Nephron (organoid): Measurements from ENCODE around the gene LDHB.
"Not testable (repeated sequence)": the region's sequence is repeated elsewhere in the genome, so short reads cannot be mapped to it uniquely, and the experiment has no call there.

Experiments
- H3K27ac Mint-ChIP-seq, 3 experiments: 2 replicates each; pipeline ENCODE4 v1.8.0; 2020; ENCODE audit warnings: mixed read lengths in 3 of 3, mild to moderate bottlenecking in 2 of 3, moderate library complexity in 1 of 3
- H3K27me3 Mint-ChIP-seq: 2 replicates; pipeline ENCODE4 v1.8.0; 2021; ENCODE audit warnings: low read depth, mild to moderate bottlenecking, moderate library complexity, mixed read lengths
- H3K36me3 Mint-ChIP-seq: 2 replicates; pipeline ENCODE4 v1.8.0; 2020; ENCODE audit warnings: low read depth, mixed read lengths
- H3K4me1 Mint-ChIP-seq: 2 replicates; pipeline ENCODE4 v1.8.0; 2020; ENCODE audit warnings: mixed read lengths
- H3K4me3 Mint-ChIP-seq, 3 experiments: 2 replicates each; pipeline ENCODE4 v1.8.0; 2020; ENCODE audit warnings: mild to moderate bottlenecking in 3 of 3, mixed read lengths in 3 of 3, moderate library complexity in 2 of 3
- H3K9me3 Mint-ChIP-seq: 2 replicates; pipeline ENCODE4 v1.8.0; 2020; ENCODE audit warnings: mixed read lengths
- TF ChIP-seq, protein P1 (sequence below), 3 experiments: fragments of 200-600 bp; sonication (generic); IDR thresholded peaks; one replicate each; pipeline ENCODE4 v1.5.0; 2021; ENCODE audit warnings: antibody characterized with exemption in 3 of 3; ENCODE audit not compliant: unreplicated experiment in 3 of 3

The LDHB gene

DNA sequence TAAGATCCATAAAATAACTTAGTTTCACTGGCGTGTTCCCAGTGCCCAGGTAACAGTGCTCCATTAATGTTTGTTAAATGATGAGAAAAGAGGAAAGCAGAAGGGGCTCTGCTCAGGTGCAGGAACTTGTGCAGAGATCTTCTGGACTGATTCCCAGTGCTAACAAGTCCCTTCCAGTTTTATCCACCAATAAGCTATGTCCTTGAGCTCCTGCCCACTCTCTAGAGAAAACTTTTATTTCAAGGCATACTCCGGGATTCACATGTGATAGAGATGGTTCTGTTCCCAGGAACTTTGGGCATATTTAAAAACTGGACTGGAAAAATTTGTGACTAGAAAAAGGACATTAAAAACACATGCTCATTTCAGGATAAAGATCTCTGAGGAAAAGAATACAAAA, 54.9 kb downstream of the LDHB start:
- H3K9me3 Mint-ChIP-seq, result no peaks in the 10 kb centered on the region
- no peaks in the 10 kb centered on the region for H3K27me3 Mint-ChIP-seq
- no peaks in the 10 kb centered on the region for H3K4me1 Mint-ChIP-seq
- no peak overlapping the region for H3K4me3 Mint-ChIP-seq
- H3K36me3 Mint-ChIP-seq, result no peaks in the 10 kb centered on the region
- TF ChIP-seq, protein P1, sequence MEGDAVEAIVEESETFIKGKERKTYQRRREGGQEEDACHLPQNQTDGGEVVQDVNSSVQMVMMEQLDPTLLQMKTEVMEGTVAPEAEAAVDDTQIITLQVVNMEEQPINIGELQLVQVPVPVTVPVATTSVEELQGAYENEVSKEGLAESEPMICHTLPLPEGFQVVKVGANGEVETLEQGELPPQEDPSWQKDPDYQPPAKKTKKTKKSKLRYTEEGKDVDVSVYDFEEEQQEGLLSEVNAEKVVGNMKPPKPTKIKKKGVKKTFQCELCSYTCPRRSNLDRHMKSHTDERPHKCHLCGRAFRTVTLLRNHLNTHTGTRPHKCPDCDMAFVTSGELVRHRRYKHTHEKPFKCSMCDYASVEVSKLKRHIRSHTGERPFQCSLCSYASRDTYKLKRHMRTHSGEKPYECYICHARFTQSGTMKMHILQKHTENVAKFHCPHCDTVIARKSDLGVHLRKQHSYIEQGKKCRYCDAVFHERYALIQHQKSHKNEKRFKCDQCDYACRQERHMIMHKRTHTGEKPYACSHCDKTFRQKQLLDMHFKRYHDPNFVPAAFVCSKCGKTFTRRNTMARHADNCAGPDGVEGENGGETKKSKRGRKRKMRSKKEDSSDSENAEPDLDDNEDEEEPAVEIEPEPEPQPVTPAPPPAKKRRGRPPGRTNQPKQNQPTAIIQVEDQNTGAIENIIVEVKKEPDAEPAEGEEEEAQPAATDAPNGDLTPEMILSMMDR (IDR thresholded peaks at IDR 0.05; ENCODE audit: unreplicated experiment in 3 of 3), result no peak
- H3K27ac Mint-ChIP-seq, result no peak overlapping the region

DNA sequence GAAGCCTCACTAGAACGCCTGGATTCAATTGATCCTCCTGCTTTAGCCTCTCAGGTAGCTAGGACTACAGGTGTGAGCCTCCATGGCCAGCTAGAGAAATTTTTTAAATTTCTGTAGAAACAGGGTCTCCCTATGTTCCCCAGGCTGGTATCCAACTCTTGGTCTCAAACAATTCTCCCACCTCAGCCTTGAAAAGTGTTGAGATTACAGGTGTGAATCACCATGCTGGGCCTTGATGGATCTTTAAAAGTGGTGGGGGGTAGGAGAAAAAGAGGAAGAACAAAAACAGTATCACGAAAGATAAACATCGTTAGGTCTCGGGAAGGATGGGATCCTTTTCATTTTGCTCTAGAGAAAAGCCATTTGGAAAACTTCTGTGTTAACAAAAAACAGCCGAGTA, 57.4 kb downstream of the LDHB start:
- TF ChIP-seq, protein P1 (IDR thresholded peaks at IDR 0.05; ENCODE audit: unreplicated experiment in 3 of 3), result no peak

DNA sequence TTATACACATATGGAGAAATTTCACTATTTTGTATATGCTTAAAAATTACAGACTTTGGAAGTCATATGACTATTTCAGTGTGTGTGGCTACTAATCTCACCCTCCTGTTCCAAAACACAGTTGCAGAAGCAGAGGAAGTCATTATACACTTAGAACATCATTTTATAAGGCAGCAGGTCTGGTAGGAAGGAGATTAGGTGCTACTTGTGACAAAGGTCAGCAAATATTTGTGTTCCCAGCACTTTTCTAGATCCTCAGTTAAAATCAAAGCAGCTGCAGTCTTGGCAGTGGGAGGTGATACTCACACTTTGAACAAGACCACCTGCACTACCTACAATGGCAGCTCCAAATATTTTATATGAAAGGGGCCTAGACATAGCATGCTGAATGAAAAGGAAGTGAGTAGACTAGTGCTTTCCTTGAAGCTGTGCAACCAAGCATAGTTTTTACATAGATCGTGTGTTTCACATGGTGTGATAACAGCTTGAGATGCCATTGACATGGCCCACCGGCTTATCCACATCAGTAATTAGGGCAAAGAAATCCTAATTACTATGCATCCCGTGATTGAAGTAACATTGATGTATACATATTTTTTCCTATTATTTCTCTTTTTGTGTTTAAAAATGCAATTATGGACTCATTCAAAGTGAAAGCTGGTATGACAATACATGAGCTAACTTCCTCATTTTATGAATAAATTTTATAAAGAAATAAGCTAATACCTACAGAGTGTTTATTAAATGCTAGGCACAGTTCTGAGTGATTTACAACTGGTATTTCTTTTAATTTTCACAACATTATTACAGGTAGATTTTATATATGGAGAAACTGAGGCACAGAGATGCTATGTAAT, 58.3 kb downstream of the LDHB start:
- TF ChIP-seq, protein P1 (IDR thresholded peaks at IDR 0.05; ENCODE audit: unreplicated experiment in 3 of 3), result no peak
- H3K4me1 Mint-ChIP-seq, result no peaks in the 10 kb centered on the region
- no peaks in the 10 kb centered on the region for H3K9me3 Mint-ChIP-seq
- H3K27ac Mint-ChIP-seq, result no peak overlapping the region
- no peak overlapping the region for H3K4me3 Mint-ChIP-seq
- no peaks in the 10 kb centered on the region for H3K27me3 Mint-ChIP-seq
- H3K36me3 Mint-ChIP-seq, result no peaks in the 10 kb centered on the region

More for the DNA sequence above, 57.4 kb downstream of the LDHB start:
- no peaks in the 10 kb centered on the region for H3K9me3 Mint-ChIP-seq
- no peaks in the 10 kb centered on the region for H3K4me1 Mint-ChIP-seq
- no peak overlapping the region for H3K4me3 Mint-ChIP-seq
- H3K27ac Mint-ChIP-seq, result no peak overlapping the region
- no peaks in the 10 kb centered on the region for H3K27me3 Mint-ChIP-seq
- no peaks in the 10 kb centered on the region for H3K36me3 Mint-ChIP-seq

DNA sequence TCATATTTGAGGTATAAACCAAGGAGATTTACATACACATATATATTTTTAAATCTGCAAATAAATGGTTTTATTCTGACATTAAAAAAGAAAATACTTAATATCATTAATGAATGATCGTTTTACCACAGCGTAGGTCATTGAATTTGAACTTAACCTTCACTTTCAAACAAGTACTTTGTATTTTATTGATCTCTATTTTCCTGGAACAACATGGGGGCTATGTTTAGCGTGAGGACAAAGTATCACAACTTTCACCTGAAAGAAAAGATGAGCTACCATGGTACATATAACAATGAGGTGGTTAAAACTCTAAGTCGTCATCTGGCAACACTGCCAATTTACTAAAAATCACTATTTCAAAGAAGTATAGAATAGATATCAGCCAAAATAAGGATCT, 59.0 kb downstream of the LDHB start:
- Mint-ChIP-seq H3K27ac (no peak overlapping the region), H3K36me3 (no peaks in the 10 kb centered on the region), H3K4me3 (no peak overlapping the region), H3K9me3 (no peaks in the 10 kb centered on the region), H3K27me3 (no peaks in the 10 kb centered on the region), H3K4me1 (no peaks in the 10 kb centered on the region)
- TF ChIP-seq, protein P1 (IDR thresholded peaks at IDR 0.05; ENCODE audit: unreplicated experiment in 3 of 3), result no peak

DNA sequence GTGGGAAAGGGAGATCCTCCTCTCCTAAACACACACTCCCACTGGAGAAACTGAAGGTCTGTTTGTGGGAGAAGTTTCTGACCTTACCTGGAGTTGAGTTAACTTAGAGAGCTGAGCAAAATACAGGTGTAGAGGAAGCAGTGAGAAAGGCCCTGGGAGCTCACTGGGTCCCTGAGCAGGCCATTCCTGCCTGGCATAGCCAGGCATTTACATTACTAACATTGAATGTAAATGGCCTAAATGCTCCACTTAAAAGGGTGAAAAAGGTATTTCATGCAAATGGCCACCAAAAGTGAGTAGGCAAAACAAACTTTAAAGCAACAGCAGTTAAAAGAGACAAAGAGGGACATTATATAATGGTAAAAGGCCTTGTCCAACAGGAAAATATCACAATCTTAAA, 62.3 kb downstream of the LDHB start:
- H3K9me3 Mint-ChIP-seq, result peaks cover 24% of the 10 kb centered on the region
- not testable (repeated sequence) for H3K36me3 Mint-ChIP-seq

DNA sequence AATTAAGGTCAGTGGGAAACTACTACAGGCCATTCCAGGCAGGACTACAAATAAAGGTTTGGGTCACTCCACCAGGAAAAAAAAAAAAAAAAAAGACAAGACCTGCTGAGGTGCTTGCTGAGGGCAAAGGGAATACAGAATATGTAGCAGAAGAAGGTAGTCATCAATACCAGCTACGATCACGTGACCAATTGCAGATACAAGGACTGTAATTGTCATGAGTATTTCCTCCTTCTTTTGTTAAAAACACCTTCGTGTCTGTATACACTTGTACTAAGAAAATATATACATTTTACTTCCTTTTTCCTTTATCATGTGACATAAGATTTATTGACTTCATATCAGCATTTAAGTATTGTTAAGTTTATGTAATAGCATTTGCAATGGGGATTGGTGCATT, 72.2 kb downstream of the LDHB start:
- TF ChIP-seq, protein P1 (IDR thresholded peaks at IDR 0.05; ENCODE audit: unreplicated experiment in 3 of 3), result no peak
- Mint-ChIP-seq H3K9me3 (no peaks in the 10 kb centered on the region), H3K36me3 (no peaks in the 10 kb centered on the region), H3K27me3 (no peaks in the 10 kb centered on the region), H3K4me3 (no peak overlapping the region), H3K4me1 (no peaks in the 10 kb centered on the region), H3K27ac (no peak overlapping the region)

More for the DNA sequence above, 62.3 kb downstream of the LDHB start:
- not testable (repeated sequence) for H3K27me3 Mint-ChIP-seq, H3K27ac Mint-ChIP-seq, H3K4me3 Mint-ChIP-seq, H3K4me1 Mint-ChIP-seq
